Vagina (tissue), 2 donors: ENCODE data around the gene IYD. TPM values are rescaled to one million over a fixed set of nuclear protein-coding genes. Genes with fewer than 3 reads are reported as not detected.

Source experiments
- DNase-seq, 2 donors: peaks; one replicate each; pipeline ENCODE4 v3.0.0-alpha.2; 2017; ENCODE audit errors: extremely low spot score in 2 of 2
- H3K27ac ChIP-seq: fragments of 200-600 bp; sonication (generic); one replicate; pipeline ENCODE4 v1.5.1; 2019
- H3K27me3 ChIP-seq: fragments of 200-600 bp; sonication (generic); one replicate; pipeline ENCODE4 v1.5.1; 2019
- H3K36me3 ChIP-seq, 2 donors: fragments of 200-600 bp; sonication (generic); one replicate each; pipeline ENCODE4 v1.5.1; 2017 to 2019
- H3K4me1 ChIP-seq: fragments of 200-600 bp; sonication (generic); one replicate; pipeline ENCODE4 v1.5.1; 2019
- H3K4me3 ChIP-seq, 2 donors: fragments of 200-600 bp; sonication (generic); 1 replicate in 1 of 2; 2 replicates in 1 of 2; pipeline ENCODE4 v1.5.1; 2016 to 2019
- H3K9me3 ChIP-seq: fragments of 200-600 bp; sonication (generic); one replicate; pipeline ENCODE4 v1.5.1; 2019
- CTCF ChIP-seq, 3 experiments: fragments of 450-650 bp in 2 of 3; fragments of 200-600 bp in 1 of 3; sonication (generic) in 1 of 3; IDR thresholded peaks; one replicate each; pipeline ENCODE4 v1.5.1; 2017 to 2019; ENCODE audit warnings: antibody characterized with exemption in 3 of 3, mild to moderate bottlenecking in 2 of 3, moderate library complexity in 2 of 3
- POLR2A ChIP-seq, 2 donors: fragments of 450-650 bp; IDR thresholded peaks; one replicate each; pipeline ENCODE4 v1.6.1; 2017; ENCODE audit warnings: antibody characterized with exemption in 2 of 2, mild to moderate bottlenecking in 2 of 2, moderate library complexity in 2 of 2
- POLR2AphosphoS5 ChIP-seq, 2 donors: sonication (generic); formaldehyde crosslinking; IDR thresholded peaks; one replicate each; pipeline ENCODE4 v1.9.0; 2017; ENCODE audit warnings: antibody characterized with exemption in 2 of 2, mild to moderate bottlenecking in 2 of 2, low read depth in 1 of 2; ENCODE audit not compliant: insufficient read depth in 1 of 2
- intact Hi-C: fragments of 100-400 bp; cut with DNase I; formaldehyde crosslinking; loops from one replicate; pipeline ENCODE4 v1.15.1; 2023
- total RNA-seq: library from RNA; depleted of rRNA; stranded (reverse); fragments of >200 nt; gene quantifications from one replicate; pipeline ENCODE4 v1.2.3, GENCODE V29; 2016

IYD gene
- total RNA-seq, 1 donor from 2014 or later, result not detected

- TF ChIP-seq CTCF (IDR thresholded peaks at IDR 0.05), result peak; percentile 34 to 77 (median 68)
- TF ChIP-seq POLR2A (IDR thresholded peaks at IDR 0.05), result no peak
- no peak for TF ChIP-seq POLR2AphosphoS5 (IDR thresholded peaks at IDR 0.05; ENCODE audit: insufficient read depth in 1 of 2, low read depth in 1 of 2)
- intact Hi-C loops, result no loop called here
- Histone ChIP-seq H3K27me3 (no peaks in the 10 kb centered on the region), H3K36me3 (no peaks in the 10 kb centered on the region), H3K9me3 (no peaks in the 10 kb centered on the region), H3K27ac (peak overlapping the region; percentile 58), H3K4me1 (peaks cover 13% of the 10 kb centered on the region), H3K4me3 (peak overlapping the region; percentile 36 to 38)
- DNase-seq, result no peak
Observed at GRCh38 chr6:150417899-150418826, 49.4 kb downstream of the IYD start.

GRCh38 chr6:150418827-150419594, 50.2 kb downstream of the IYD start:
- Histone ChIP-seq H3K27me3 (no peaks in the 10 kb centered on the region), H3K9me3 (no peaks in the 10 kb centered on the region), H3K4me1 (peaks cover 13% of the 10 kb centered on the region), H3K36me3 (no peaks in the 10 kb centered on the region), H3K4me3 (peak overlapping the region; percentile 36 to 38), H3K27ac (peak overlapping the region; percentile 58)
- DNase-seq, result no peak
- intact Hi-C loops, result no loop called here
- TF ChIP-seq POLR2A (IDR thresholded peaks at IDR 0.05) (no peak), POLR2AphosphoS5 (IDR thresholded peaks at IDR 0.05; ENCODE audit: insufficient read depth in 1 of 2, low read depth in 1 of 2) (peak in 1 of 2 donors; percentile 21), CTCF (IDR thresholded peaks at IDR 0.05) (peak in 2 of 3 experiments; percentile 46 to 64)

GRCh38 chr6:150420428-150420827, 51.6 kb downstream of the IYD start:
- Histone ChIP-seq H3K4me1 (peaks cover 13% of the 10 kb centered on the region), H3K9me3 (no peaks in the 10 kb centered on the region), H3K4me3 (no peak overlapping the region), H3K27me3 (no peaks in the 10 kb centered on the region), H3K27ac (no peak overlapping the region), H3K36me3 (no peaks in the 10 kb centered on the region)
- intact Hi-C loops, result no loop called here
- no peak for DNase-seq
- no peak for TF ChIP-seq POLR2AphosphoS5 (IDR thresholded peaks at IDR 0.05; ENCODE audit: insufficient read depth in 1 of 2, low read depth in 1 of 2)

- intact Hi-C loops, result no loop called here
- TF ChIP-seq POLR2A (IDR thresholded peaks at IDR 0.05) (no peak), CTCF (IDR thresholded peaks at IDR 0.05) (no peak), POLR2AphosphoS5 (IDR thresholded peaks at IDR 0.05; ENCODE audit: insufficient read depth in 1 of 2, low read depth in 1 of 2) (no peak)
- H3K36me3 ChIP-seq, result no peaks in the 10 kb centered on the region
Observed at GRCh38 chr6:150420926-150421325, 52.1 kb downstream of the IYD start.

GRCh38 chr6:150425508-150425907, 56.7 kb downstream of the IYD start:
- Histone ChIP-seq H3K4me1 (no peaks in the 10 kb centered on the region), H3K36me3 (no peaks in the 10 kb centered on the region), H3K27me3 (no peaks in the 10 kb centered on the region), H3K4me3 (no peak overlapping the region), H3K27ac (no peak overlapping the region), H3K9me3 (no peaks in the 10 kb centered on the region)
- TF ChIP-seq POLR2AphosphoS5 (IDR thresholded peaks at IDR 0.05; ENCODE audit: insufficient read depth in 1 of 2, low read depth in 1 of 2) (no peak), CTCF (IDR thresholded peaks at IDR 0.05) (no peak), POLR2A (IDR thresholded peaks at IDR 0.05) (no peak)
- intact Hi-C loops, result no loop called here
- no peak for DNase-seq

More at GRCh38 chr6:150420926-150421325, 52.1 kb downstream of the IYD start:
- no peak for DNase-seq
- Histone ChIP-seq H3K9me3 (no peaks in the 10 kb centered on the region), H3K27me3 (no peaks in the 10 kb centered on the region), H3K4me1 (peaks cover 13% of the 10 kb centered on the region), H3K27ac (no peak overlapping the region), H3K4me3 (no peak overlapping the region)
